Adipocyte (in vitro differentiated cells): ENCODE results near the gene ZNF398.

ENCODE experiments used
- DNase-seq: peaks from one replicate; pipeline ENCODE4 v3.0.0-alpha.2; 2015; ENCODE audit warnings: low read depth
- H3K27me3 ChIP-seq: replicated peaks from 2 replicates; pipeline ENCODE4 v1.7.0; 2013; ENCODE audit warnings: mild to moderate bottlenecking, low read length, moderate library complexity; ENCODE audit not compliant: control insufficient read depth, insufficient read depth
- H3K36me3 ChIP-seq: 2 replicates; pipeline ENCODE4 v1.7.0; 2013; ENCODE audit warnings: low read length, mild to moderate bottlenecking, moderate library complexity; ENCODE audit not compliant: control insufficient read depth, insufficient read depth, severe bottlenecking
- H3K4me1 ChIP-seq: 2 replicates; pipeline ENCODE4 v1.7.0; 2013; ENCODE audit warnings: mild to moderate bottlenecking, low read length, moderate library complexity; ENCODE audit not compliant: control insufficient read depth, insufficient read depth
- H3K4me3 ChIP-seq: 2 replicates; pipeline ENCODE4 v1.7.0; 2013; ENCODE audit warnings: mild to moderate bottlenecking, low read length, moderate library complexity
- H3K9ac ChIP-seq: 2 replicates; pipeline ENCODE4 v1.7.0; 2013; ENCODE audit warnings: mild to moderate bottlenecking, low read length, moderate library complexity
- H3K9me3 ChIP-seq: 2 replicates; pipeline ENCODE4 v1.7.0; 2013; ENCODE audit warnings: mild to moderate bottlenecking, low read length, moderate library complexity; ENCODE audit not compliant: control insufficient read depth

Gene ZNF398

DNA sequence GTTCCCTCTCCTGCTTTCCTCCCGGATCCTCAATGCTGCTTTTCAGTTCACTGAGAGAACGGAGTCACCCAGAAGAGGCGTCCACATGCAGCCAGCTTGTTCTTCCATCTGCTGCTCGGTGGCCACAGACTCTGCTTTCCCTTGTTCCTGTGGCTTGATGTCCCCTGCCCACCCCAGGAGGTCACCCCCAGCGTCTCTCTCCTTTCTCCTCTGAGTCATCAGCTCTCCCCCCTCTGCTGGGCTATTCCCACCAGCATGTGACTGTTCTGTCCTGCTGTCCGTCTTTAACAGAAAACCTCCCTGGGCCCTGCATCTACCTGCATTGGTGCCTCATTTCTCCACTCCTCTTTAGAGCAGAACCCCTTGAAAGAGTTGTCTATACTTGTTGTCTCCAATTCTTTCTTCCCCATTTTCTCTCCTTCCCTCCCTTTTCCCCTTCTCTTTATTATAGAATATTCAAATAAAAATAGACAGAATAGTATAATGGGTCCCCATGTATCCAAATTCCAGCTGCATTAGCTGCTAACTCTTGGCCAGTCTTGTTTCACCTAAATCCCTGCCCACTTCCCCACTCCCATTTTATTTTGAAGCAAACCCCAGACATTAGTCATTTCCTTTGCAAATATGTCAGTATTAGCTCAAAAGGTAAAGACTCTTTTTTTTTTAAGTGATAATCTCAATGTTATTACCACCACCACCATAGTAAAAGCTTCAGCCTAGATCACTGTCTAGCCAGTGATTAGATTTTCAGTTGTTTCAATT lies 52.2 kb downstream of the ZNF398 start:
- Histone ChIP-seq H3K4me3 (no peak overlapping the region), H3K9ac (no peak overlapping the region), H3K4me1 (peaks cover 16% of the 10 kb centered on the region), H3K9me3 (no peaks in the 10 kb centered on the region), H3K36me3 (peaks cover 58% of the 10 kb centered on the region), H3K27me3 (no peaks in the 10 kb centered on the region)
- DNase-seq, result no peak

DNA sequence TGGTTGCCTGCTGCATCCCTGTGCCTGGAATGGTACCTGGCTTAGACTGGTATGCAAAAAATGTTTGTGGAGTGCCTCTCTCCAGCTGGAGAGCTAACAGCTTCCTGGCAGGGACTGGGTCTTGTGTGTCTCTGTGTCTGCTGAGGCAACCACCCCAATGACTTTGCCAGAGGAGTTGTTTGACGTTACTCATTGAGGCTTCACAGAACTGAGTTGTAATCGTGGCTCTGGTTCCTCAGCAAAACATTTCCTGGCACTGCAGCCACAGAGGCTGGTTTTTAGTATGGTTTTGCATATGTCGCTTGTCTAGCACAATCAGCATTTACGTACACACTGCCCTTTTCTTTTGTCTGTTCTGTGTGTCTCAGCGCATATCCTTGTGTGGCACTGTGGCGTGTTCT lies 55.6 kb downstream of the ZNF398 start:
- no peaks in the 10 kb centered on the region for H3K27me3 ChIP-seq
- H3K4me3 ChIP-seq, result no peak overlapping the region
- H3K9me3 ChIP-seq, result no peaks in the 10 kb centered on the region
- peaks cover under 1% of the 10 kb centered on the region for H3K4me1 ChIP-seq
- no peak for DNase-seq
- peaks cover 85% of the 10 kb centered on the region for H3K36me3 ChIP-seq
- H3K9ac ChIP-seq, result no peak overlapping the region

DNA sequence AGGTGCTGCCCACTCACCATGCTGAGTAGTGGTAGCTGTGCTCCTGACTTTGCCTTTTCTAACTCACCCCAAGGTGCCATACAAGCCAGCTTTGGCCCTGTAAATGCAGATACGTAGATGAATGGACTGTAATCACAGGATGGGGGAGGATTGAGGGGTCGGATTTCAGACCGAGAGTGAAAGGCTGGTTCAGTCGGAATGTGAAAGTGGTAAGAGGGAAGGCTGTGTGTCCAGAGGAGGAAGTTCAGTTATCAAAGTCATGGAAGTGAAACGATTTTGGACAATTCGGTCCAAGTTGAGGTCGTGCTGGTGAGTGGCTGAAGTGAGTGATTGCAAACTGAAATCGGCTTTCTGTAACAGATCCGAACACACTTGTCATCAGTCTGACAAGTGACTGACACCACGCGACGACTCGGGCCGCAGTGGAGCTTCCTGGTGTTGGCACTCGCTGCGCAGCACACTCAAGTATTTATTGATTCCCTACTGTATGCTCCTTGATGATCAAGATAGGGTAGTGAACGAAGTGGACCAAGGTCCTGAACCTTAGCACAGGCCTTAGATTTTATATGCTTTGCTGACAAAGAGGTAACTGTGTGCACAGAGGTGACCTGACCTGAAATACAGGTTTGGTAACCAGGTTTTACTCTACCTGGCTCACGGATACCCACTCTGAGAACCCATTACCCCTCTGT lies 58.6 kb downstream of the ZNF398 start:
- Histone ChIP-seq H3K27me3 (no peaks in the 10 kb centered on the region), H3K9ac (no peak overlapping the region), H3K4me3 (no peak overlapping the region), H3K9me3 (no peaks in the 10 kb centered on the region), H3K4me1 (peaks cover 4% of the 10 kb centered on the region), H3K36me3 (peaks cover 82% of the 10 kb centered on the region)
- DNase-seq, result no peak

DNA sequence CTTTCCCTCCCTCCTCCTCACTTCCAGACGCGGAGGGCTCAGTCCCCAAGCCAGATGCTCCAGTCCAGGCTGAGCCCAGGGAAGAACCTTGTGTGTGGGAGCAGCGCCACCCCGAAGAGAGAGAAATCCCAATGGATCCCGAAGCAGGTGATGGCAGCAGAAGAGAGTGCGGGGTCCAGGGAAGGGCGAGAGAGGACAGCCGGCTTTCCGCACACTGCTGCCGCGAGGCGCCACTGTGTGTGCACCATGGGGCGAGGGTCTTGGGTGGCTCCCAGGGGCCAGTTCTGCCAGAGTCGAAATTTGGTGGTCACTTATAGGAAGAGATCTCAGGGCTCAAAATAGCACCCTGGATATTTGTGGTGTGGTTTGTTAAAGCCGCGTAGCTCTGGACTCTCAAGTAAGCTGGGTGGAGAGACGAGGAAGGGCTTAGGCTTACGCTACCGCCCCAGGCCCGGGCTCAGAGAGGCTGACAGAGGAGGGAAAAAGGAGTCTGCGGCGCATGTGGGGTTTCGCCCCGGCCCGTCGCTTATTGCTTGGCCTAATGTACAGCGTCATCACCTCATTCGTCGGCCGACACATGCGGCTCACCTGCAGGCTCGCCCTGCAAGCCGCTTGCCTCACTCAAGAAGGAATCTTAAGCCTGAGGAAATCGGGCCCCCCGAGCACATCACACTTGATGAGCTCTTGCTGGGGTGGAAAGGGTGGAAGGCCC lies 60.2 kb downstream of the ZNF398 start:
- DNase-seq, result no peak
- Histone ChIP-seq H3K4me1 (peaks cover 4% of the 10 kb centered on the region), H3K4me3 (no peak overlapping the region), H3K36me3 (peaks cover 87% of the 10 kb centered on the region), H3K9ac (no peak overlapping the region), H3K9me3 (no peaks in the 10 kb centered on the region), H3K27me3 (no peaks in the 10 kb centered on the region)

DNA sequence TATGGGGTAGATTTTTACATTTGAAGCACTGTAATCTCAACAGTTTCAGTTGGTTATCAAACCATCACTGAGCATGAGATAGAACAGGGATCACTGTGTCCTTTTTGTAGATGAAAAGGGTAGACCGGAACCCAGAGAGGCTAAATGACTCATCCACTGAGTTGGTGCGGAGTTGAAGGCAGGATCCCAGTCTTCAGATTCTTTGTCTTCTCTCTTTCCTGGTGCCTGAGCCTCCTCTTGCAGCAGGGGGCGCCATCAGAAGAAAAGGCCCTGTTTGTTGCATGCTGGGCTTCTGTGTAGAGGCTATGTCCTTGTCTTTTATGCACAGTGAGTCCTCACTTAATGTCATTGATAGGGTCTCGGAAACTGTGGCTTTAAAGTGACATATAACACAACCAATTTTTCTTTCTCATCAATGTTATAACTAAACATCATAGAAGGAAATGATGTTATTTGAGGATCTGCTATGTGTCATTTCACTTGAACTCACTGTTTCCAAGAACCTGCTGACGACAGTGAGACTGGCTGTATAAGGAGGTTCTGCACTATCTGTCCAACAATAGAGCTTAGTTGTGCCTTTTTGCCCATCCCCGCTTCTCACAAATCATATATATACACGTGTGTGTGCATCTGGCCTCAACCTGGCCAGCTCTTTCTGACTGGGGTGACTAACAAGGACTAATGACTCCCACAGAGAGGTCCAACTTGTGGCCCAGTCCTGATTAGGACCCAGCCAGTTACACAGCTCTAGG lies 62.4 kb downstream of the ZNF398 start:
- Histone ChIP-seq H3K4me1 (peaks cover 17% of the 10 kb centered on the region), H3K36me3 (peaks cover 87% of the 10 kb centered on the region), H3K27me3 (no peaks in the 10 kb centered on the region), H3K4me3 (no peak overlapping the region), H3K9me3 (no peaks in the 10 kb centered on the region), H3K9ac (no peak overlapping the region)
- peak; percentile 35 for DNase-seq

DNA sequence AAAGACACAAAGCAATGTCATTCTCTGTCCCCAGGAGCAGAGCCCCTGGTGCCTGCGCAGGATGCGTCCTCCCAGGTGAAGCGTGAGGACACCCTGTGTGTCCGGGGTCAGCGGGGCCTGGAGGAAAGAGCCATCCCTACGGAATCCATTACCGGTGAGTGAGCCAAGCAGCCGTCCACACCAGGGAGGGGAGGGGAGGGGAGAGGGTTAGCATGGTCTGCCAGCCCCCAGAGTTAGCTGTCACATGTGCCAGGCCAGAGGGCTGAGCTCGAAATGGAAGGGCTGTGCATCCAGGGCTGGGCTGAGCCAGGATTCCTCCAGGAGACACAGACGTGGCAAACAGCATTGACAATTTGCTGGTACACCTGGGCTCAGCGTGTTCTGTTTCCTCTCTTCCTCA lies 63.3 kb downstream of the ZNF398 start:
- peaks cover 20% of the 10 kb centered on the region for H3K4me1 ChIP-seq
- no peaks in the 10 kb centered on the region for H3K9me3 ChIP-seq
- no peak overlapping the region for H3K4me3 ChIP-seq
- no peak overlapping the region for H3K9ac ChIP-seq
- no peak for DNase-seq
- H3K27me3 ChIP-seq, result no peaks in the 10 kb centered on the region
- H3K36me3 ChIP-seq, result peaks cover 94% of the 10 kb centered on the region

DNA sequence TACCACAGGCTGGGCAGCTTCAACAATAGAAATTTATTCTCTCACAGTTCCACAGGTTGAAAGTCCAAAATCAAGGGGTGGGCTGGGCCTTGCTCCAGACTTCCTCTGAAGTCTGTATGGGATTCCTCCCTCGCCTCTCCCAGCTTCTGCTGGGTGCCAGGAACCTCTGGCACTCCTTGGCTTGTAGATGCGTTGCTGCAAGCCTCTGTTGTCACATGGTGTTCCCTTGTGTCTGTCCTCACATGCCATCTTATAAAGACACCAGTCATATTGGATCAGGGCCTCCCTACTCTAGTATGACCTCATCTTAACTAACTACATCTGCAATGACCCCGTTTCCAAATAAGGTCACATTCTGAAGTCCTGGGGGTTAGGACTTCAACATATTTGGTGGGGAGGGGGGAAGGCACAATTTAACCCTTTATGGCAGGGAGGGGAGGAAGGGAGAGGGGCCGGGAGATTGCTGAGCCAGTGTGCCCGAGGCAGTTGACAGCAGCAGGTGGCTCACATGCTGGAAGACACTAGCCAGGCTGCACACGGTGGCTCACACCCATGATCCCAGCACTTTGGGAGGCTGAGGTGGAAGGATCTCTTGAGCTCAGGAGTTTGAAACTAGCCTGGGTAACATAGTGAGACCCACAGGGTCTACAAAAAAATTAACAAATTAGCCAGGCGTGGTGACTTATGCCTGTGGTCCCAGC lies 66.9 kb downstream of the ZNF398 start:
- Histone ChIP-seq H3K9me3 (no peaks in the 10 kb centered on the region), H3K27me3 (no peaks in the 10 kb centered on the region), H3K4me1 (peaks cover 20% of the 10 kb centered on the region), H3K4me3 (no peak overlapping the region), H3K36me3 (peaks cover 97% of the 10 kb centered on the region), H3K9ac (peak overlapping the region; percentile 2)
- DNase-seq, result no peak

DNA sequence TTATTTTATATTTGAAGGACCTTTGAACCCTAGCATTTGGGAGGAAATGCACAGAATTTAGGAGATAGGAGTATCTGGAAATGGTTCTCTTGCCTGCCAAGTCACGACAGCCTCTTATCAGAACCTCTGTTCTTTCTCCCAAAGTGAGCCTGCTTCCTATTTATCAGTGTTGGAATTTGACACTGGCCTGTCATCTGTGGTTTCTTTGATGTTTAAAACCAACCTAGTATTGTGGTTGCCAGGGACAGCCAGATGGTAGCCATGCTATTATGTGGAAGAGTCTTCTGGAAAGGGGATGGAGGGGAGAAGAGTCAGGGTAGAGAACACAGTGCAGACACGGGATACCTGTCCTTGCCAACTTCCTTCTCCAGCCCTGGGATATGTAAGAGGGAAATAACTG lies 69.1 kb downstream of the ZNF398 start:
- Histone ChIP-seq H3K27me3 (no peaks in the 10 kb centered on the region), H3K9ac (no peak overlapping the region), H3K36me3 (peaks cover 81% of the 10 kb centered on the region), H3K4me1 (peaks cover 20% of the 10 kb centered on the region), H3K4me3 (no peak overlapping the region), H3K9me3 (no peaks in the 10 kb centered on the region)
- DNase-seq, result no peak

DNA sequence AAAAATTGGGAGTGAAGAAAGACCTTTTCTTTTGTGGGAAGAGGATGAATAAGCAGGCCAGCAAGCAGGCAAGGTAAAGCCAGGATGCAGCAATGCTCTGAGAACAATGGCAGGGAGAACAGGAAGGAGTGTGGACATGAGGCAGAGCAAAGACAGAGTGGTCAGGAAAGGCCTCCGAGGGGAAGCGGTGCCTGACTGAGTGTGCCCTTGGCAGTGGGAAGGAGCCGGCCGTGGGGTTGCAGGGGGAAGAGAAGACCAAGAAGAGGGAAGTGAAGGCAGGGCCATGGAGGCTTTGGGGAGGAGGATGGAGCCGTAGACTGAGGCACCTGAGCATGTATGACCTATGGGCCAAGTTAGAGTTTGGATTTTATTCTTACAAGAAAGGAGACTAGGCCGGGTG lies 70.3 kb downstream of the ZNF398 start:
- Histone ChIP-seq H3K27me3 (no peaks in the 10 kb centered on the region), H3K36me3 (peaks cover 76% of the 10 kb centered on the region), H3K9me3 (no peaks in the 10 kb centered on the region), H3K4me3 (no peak overlapping the region), H3K4me1 (peaks cover 20% of the 10 kb centered on the region), H3K9ac (no peak overlapping the region)
- no peak for DNase-seq

DNA sequence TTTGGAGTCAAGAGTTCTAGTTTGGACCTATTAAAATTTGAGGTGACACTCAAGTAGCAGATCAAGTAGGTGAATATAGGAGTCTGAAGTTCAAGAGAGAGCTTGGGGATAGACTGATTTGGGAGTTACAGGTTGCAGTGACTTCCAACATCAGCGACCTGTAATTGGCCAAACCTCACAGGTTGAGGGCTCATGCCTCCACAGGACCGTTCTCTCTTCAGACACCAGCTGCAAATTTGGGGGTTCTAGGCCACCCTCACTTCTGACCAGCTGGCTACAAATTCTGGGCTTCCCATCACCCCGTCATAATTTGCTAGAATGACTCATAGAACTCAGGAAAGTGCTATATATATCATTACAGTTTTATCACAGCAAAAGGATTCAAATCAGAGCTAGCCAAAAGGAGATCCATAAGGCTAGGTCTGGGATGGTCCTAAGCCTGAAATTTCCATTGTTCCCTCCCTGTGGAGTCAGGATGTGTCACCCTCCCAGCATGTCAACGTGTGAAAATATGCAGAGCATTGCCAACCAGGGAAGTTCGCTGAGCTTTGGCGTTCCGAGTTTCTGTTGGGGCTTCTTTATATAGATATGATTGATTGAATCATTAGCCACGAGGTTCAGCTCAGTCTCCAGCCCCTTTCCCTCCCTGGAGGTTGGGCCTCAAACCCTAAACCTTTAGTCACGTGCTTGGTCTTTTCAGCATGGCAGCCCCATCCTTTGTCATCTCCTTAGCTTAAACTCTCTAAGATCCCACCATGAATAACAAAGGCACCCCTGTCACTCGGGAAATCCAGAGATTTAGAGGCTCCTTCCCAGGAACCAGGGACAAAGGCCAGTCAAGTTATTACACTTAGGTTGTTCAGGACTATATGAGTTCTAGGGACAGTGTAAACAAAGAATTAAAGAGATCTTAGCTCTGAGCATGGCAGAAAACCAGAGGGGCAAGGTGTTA lies 71.5 kb downstream of the ZNF398 start:
- Histone ChIP-seq H3K27me3 (no peaks in the 10 kb centered on the region), H3K36me3 (peaks cover 64% of the 10 kb centered on the region), H3K4me3 (no peak overlapping the region), H3K9ac (no peak overlapping the region), H3K4me1 (peaks cover 14% of the 10 kb centered on the region), H3K9me3 (no peaks in the 10 kb centered on the region)
- DNase-seq, result no peak
